ENCODE measurements around the gene RPS6KA4.

The RPS6KA4 gene

DNA sequence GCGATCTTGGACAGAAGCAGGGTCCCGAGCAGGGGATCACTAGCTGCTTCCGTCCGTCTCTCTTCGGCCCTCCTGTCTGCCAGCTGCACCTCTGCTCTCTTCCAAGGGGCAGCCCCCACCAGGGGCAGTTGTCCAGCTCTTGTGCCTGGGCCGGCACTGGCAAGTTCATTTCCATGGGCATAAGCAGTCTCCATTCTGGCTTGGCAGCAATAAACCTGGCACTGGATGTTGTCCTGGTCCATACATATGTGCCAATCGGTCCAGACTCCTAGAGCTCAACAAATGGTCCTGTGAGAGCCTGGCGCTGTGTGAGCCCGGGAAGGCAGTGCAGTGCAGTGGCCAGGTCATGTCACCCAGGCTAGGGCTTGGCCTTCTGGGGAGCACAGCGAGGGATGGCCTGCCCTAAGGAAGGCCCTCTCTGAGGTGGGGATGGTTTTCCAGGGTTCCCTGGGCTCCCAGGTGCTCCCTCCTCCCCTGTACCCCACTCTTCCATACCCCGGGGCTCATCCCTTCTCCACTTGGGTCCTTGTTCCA, 60.4 kb downstream of the RPS6KA4 start:
- DNase-seq (ENCODE audit: low read depth in 2 of 2), result no peak

DNA sequence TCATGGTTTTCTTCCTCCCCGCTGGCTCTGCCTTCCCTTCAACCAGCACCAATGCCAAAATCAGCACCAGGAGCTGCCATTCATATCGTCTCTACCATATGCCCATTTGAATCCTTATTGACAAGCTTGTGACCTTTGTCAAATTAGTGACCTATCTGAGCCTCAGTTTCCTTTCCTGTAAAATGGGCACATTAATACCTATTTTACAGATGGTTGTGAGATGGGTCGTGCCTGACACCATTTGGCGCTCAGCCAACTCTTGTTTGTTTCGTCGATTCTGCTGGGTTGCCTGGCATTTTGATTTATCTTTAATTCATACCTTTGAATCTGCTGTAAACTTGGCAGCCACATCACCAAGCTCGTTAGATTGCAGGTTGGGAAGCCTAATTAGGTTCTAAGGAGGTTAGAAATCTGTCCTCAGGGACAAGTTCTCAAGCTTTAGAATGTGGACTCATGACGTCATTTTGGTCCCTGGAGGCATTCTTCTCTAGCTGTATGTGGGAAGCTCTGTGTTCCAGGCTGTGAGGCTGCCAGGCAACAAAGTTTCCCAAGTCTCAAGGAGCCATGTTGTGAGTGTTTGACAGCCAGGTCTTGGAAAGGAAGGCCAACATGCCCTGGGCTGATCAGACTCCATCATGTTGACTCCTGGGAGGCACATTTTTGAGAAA, 61.0 kb downstream of the RPS6KA4 start:
- no peak for DNase-seq (ENCODE audit: low read depth in 2 of 2)
